Caco-2 (cell line): ENCODE measurements around the gene FAM241A. TPM values are rescaled to one million over a fixed set of nuclear protein-coding genes. Genes with fewer than 3 reads are reported as not detected.

Source experiments
- BruUV-seq: library from RNA; stranded (reverse); fragments of 400-500 nt; replicated peaks from 2 replicates; lab custom pipeline; 2021; lab: Mats Ljungman, UMichigan
- CTCF ChIA-PET: fragments of 300-600 bp; sonication (Branson Sonifier 250); formaldehyde crosslinking; loops from one replicate; lab custom pipeline; 2022; ENCODE audit warnings: antibody characterized with exemption; lab: Charles Lee
- POLR2A ChIA-PET: fragments of 300-600 bp; sonication (Branson Sonifier 250); formaldehyde crosslinking; loops from one replicate; lab custom pipeline; 2022; ENCODE audit warnings: antibody characterized with exemption; lab: Charles Lee
- DNase-seq, 2 experiments: peaks; one replicate each; pipeline versions ENCODE4 v3.0.0 to v3.0.0-alpha.2; 2020 to 2022
- H3K27me3 ChIP-seq: replicated peaks from 2 replicates; pipeline ENCODE4 v1.6.0; 2011; ENCODE audit warnings: low read length; ENCODE audit not compliant: control insufficient read depth, insufficient read depth
- H3K36me3 ChIP-seq: 2 replicates; pipeline ENCODE4 v1.5.1; 2011; ENCODE audit warnings: low read length; ENCODE audit not compliant: control insufficient read depth, insufficient read depth
- H3K4me1 ChIP-seq: fragments of 250-450 bp; sonication (Bioruptor Pico); 2 replicates; pipeline ENCODE4 v1.5.1; 2020; ENCODE audit warnings: mild to moderate bottlenecking
- H3K4me3 ChIP-seq: 2 replicates; pipeline ENCODE4 v1.5.1; 2011; ENCODE audit warnings: low read depth, mild to moderate bottlenecking, control low read depth, low read length
- H3K9me3 ChIP-seq: fragments of 250-450 bp; sonication (Bioruptor Pico); 2 replicates; pipeline ENCODE4 v1.5.1; 2020; ENCODE audit warnings: mild to moderate bottlenecking, moderate library complexity
- H3K27ac Mint-ChIP-seq: one replicate; pipeline ENCODE4 v1.8.0; 2022; ENCODE audit warnings: mixed read lengths; ENCODE audit not compliant: unreplicated experiment
- H3K27me3 Mint-ChIP-seq: one replicate; pipeline ENCODE4 v1.8.0; 2022; ENCODE audit warnings: mixed read lengths; ENCODE audit not compliant: insufficient read depth, unreplicated experiment
- H3K36me3 Mint-ChIP-seq: one replicate; pipeline ENCODE4 v1.8.0; 2022; ENCODE audit warnings: mild to moderate bottlenecking, mixed read lengths; ENCODE audit not compliant: insufficient read depth, unreplicated experiment
- H3K4me1 Mint-ChIP-seq: one replicate; pipeline ENCODE4 v1.8.0; 2022; ENCODE audit warnings: low read depth, mixed read lengths; ENCODE audit not compliant: unreplicated experiment
- H3K4me3 Mint-ChIP-seq: one replicate; pipeline ENCODE4 v1.8.0; 2022; ENCODE audit warnings: mild to moderate bottlenecking, moderate library complexity, mixed read lengths; ENCODE audit not compliant: unreplicated experiment
- H3K9me3 Mint-ChIP-seq: one replicate; pipeline ENCODE4 v1.8.0; 2022; ENCODE audit warnings: mixed read lengths; ENCODE audit not compliant: unreplicated experiment
- intact Hi-C: fragments of 100-400 bp; cut with micrococcal nuclease; formaldehyde crosslinking; loops from one replicate; pipeline ENCODE4 v1.10.0; 2022; ENCODE audit not compliant: unreplicated experiment
- total RNA-seq: library from RNA; stranded (reverse); gene quantifications from 2 replicates; pipeline ENCODE4 v1.2.3, GENCODE V29; 2022
- TF ChIP-seq, protein P1 (sequence below), 2 experiments: fragments of 200-600 bp in 1 of 2; IDR thresholded peaks; 1 replicate in 1 of 2; 2 replicates in 1 of 2; pipeline versions ENCODE4 v1.5.1 to v1.8.0; 2011 to 2022; ENCODE audit warnings: antibody characterized with exemption in 1 of 2, control low read depth in 1 of 2, inconsistent platforms in 1 of 2, low read depth in 1 of 2, low read length in 1 of 2, mild to moderate bottlenecking in 1 of 2, moderate library complexity in 1 of 2; ENCODE audit not compliant: insufficient read depth in 1 of 2, severe bottlenecking in 1 of 2, unreplicated experiment in 1 of 2

The FAM241A gene
- total RNA-seq, 1 experiment from 2014 or later = 1.0 TPM

DNA sequence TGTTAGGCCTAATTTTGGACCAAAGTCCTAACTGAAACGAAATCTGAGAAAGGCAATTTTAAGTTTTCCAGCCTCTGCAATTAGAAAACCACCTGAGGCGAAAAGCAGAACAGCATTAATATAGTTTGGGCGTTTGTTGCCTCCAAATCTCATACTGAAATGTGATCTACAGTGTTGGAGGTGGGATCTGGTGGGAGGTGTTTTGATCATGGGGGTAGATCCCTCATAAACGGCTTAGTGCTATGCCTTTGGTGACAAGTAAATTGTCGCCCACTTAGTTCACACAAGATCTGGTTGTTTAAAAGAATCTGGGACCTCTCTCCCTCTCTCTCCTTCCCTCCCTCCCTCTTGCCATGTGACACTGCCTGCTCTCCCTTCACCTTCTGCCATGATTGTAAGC is 5.7 kb downstream of the FAM241A start:
- H3K36me3 Mint-ChIP-seq = no peaks in the 10 kb centered on the region
- H3K4me3 Mint-ChIP-seq = no peak overlapping the region
- H3K36me3 ChIP-seq = no peaks in the 10 kb centered on the region
- no peaks in the 10 kb centered on the region for H3K27me3 Mint-ChIP-seq
- H3K4me1 Mint-ChIP-seq = peaks cover 6% of the 10 kb centered on the region
- no peaks in the 10 kb centered on the region for H3K4me1 ChIP-seq
- ChIA-PET POLR2A (no interaction called here), CTCF (no interaction called here)
- H3K27me3 ChIP-seq = no peaks in the 10 kb centered on the region
- TF ChIP-seq, protein P1, sequence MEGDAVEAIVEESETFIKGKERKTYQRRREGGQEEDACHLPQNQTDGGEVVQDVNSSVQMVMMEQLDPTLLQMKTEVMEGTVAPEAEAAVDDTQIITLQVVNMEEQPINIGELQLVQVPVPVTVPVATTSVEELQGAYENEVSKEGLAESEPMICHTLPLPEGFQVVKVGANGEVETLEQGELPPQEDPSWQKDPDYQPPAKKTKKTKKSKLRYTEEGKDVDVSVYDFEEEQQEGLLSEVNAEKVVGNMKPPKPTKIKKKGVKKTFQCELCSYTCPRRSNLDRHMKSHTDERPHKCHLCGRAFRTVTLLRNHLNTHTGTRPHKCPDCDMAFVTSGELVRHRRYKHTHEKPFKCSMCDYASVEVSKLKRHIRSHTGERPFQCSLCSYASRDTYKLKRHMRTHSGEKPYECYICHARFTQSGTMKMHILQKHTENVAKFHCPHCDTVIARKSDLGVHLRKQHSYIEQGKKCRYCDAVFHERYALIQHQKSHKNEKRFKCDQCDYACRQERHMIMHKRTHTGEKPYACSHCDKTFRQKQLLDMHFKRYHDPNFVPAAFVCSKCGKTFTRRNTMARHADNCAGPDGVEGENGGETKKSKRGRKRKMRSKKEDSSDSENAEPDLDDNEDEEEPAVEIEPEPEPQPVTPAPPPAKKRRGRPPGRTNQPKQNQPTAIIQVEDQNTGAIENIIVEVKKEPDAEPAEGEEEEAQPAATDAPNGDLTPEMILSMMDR (IDR thresholded peaks at IDR 0.05; ENCODE audit: insufficient read depth in 1 of 2, low read depth in 1 of 2, low read length in 1 of 2, severe bottlenecking in 1 of 2, unreplicated experiment in 1 of 2) = no peak
- DNase-seq = no peak
- intact Hi-C loops = no loop called here
- BruUV-seq = no TSS peak
- no peaks in the 10 kb centered on the region for H3K9me3 ChIP-seq
- no peak overlapping the region for H3K27ac Mint-ChIP-seq
- no peak overlapping the region for H3K4me3 ChIP-seq
- H3K9me3 Mint-ChIP-seq = no peaks in the 10 kb centered on the region

DNA sequence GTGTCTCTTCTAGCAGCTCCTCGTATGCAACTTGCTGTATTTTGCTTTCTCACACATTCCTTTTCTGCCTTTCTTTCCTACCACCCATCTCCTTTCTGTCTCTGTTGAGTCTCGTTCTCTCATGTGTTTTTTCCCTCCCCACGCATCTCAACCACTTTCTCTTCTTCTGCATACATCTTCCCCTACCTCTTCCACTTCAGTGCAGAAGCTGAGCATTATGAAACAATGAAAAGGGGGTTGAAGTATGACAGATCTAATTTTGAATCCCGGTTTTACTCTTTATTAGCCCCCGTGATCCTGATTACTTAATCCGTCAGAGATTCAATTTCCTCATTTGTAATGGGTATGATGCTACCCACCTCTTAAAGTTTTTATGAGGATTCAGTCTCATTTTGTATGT is 7.3 kb downstream of the FAM241A start:
- no peak overlapping the region for H3K27ac Mint-ChIP-seq
- no peaks in the 10 kb centered on the region for H3K27me3 Mint-ChIP-seq
- Histone ChIP-seq H3K36me3 (no peaks in the 10 kb centered on the region), H3K9me3 (no peaks in the 10 kb centered on the region), H3K4me1 (no peaks in the 10 kb centered on the region), H3K4me3 (no peak overlapping the region), H3K27me3 (no peaks in the 10 kb centered on the region)
- no TSS peak for BruUV-seq
- no peak for DNase-seq
- no peaks in the 10 kb centered on the region for H3K36me3 Mint-ChIP-seq
- H3K4me3 Mint-ChIP-seq = no peak overlapping the region
- H3K4me1 Mint-ChIP-seq = no peaks in the 10 kb centered on the region
- POLR2A ChIA-PET = no interaction called here
- intact Hi-C loops = no loop called here
- H3K9me3 Mint-ChIP-seq = no peaks in the 10 kb centered on the region
- TF ChIP-seq, protein P1 (IDR thresholded peaks at IDR 0.05; ENCODE audit: insufficient read depth in 1 of 2, low read depth in 1 of 2, low read length in 1 of 2, severe bottlenecking in 1 of 2, unreplicated experiment in 1 of 2) = no peak
- CTCF ChIA-PET = no interaction called here

DNA sequence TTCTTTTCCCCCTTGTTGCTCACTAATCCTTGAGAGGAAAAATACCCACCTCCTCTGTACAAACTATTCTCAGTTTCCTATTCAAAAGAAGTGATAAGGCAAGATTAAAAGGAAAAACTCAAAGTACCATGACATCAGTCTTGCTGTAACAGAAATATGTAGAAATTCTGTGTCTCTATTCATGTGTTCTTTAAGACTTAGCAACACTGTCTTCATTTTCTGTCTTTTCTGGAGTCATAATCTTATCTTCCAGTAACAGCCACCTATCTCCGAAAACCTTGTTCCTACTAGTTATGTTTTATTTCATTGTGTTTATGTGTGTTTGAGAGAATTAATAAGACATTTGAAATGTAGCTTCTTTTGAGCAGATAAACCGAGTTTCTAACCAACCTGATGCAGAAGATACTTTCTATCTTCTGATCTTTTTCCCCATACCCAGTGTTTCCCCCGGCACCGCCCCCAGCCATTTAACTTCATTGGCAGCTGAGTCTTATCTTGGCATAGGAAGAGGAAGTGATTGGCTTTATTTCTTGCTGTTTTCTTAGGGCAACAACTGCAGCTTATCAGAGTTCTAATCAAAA is 8.0 kb downstream of the FAM241A start:
- BruUV-seq = no TSS peak
- no peak overlapping the region for H3K4me3 ChIP-seq
- Mint-ChIP-seq H3K4me1 (no peaks in the 10 kb centered on the region), H3K9me3 (no peaks in the 10 kb centered on the region), H3K27me3 (no peaks in the 10 kb centered on the region), H3K4me3 (no peak overlapping the region), H3K36me3 (no peaks in the 10 kb centered on the region), H3K27ac (no peak overlapping the region)
- no peaks in the 10 kb centered on the region for H3K9me3 ChIP-seq
- DNase-seq = no peak
- TF ChIP-seq, protein P1 (IDR thresholded peaks at IDR 0.05; ENCODE audit: insufficient read depth in 1 of 2, low read depth in 1 of 2, low read length in 1 of 2, severe bottlenecking in 1 of 2, unreplicated experiment in 1 of 2) = no peak
- no peaks in the 10 kb centered on the region for H3K36me3 ChIP-seq
- intact Hi-C loops = no loop called here
- H3K4me1 ChIP-seq = no peaks in the 10 kb centered on the region
- POLR2A ChIA-PET = no interaction called here
- CTCF ChIA-PET = no interaction called here
- H3K27me3 ChIP-seq = no peaks in the 10 kb centered on the region
